ENCODE data around the gene CD27. TPM values are rescaled to one million over a fixed set of nuclear protein-coding genes. Genes with fewer than 3 reads are reported as not detected.

The CD27 gene
- total and polyA plus RNA-seq, 2 of the 13 experiments (the other 11 are each of a cell fraction or from before 2014, with no cell fraction given), result 0.12 TPM; not detected in 1

DNA sequence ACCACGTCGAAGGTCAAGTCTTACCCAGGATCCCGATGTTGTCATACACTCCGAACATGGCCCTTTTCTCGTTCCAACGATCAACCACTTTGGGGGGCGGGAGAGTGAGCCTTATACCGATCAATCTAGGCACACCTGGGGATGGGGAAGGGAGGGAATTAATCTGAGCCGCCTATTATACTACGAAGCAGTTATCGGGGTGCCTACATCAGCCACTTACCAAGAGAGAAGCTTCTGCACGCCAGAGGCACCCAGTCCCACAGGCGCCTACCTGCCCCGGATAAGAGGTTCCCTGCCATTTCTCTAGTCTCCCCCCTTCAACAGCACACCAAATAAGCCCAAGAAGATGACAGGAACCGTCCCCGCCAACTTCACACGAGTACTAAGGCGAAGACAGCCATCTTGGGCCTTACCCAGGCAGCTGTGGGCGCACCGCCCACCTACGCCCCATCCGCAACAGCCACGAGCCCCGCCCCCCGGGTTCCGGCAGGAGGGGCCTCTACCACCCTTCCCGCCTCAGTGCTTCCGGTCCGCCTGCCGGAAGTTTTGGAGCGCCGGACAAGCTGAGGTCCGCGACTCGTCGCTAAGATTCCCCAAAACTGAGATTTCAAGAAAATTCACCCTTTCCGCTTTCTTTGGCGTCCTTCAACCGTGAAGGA lies 48.2 kb downstream of the CD27 start, which contains the start of gene MRPL51 (continued):
- TF ChIP-seq, protein P1, sequence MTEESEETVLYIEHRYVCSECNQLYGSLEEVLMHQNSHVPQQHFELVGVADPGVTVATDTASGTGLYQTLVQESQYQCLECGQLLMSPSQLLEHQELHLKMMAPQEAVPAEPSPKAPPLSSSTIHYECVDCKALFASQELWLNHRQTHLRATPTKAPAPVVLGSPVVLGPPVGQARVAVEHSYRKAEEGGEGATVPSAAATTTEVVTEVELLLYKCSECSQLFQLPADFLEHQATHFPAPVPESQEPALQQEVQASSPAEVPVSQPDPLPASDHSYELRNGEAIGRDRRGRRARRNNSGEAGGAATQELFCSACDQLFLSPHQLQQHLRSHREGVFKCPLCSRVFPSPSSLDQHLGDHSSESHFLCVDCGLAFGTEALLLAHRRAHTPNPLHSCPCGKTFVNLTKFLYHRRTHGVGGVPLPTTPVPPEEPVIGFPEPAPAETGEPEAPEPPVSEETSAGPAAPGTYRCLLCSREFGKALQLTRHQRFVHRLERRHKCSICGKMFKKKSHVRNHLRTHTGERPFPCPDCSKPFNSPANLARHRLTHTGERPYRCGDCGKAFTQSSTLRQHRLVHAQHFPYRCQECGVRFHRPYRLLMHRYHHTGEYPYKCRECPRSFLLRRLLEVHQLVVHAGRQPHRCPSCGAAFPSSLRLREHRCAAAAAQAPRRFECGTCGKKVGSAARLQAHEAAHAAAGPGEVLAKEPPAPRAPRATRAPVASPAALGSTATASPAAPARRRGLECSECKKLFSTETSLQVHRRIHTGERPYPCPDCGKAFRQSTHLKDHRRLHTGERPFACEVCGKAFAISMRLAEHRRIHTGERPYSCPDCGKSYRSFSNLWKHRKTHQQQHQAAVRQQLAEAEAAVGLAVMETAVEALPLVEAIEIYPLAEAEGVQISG (CRISPR knock-in tag; IDR thresholded peaks at IDR 0.05), result peak; percentile 82
- TF ChIP-seq, protein P2, sequence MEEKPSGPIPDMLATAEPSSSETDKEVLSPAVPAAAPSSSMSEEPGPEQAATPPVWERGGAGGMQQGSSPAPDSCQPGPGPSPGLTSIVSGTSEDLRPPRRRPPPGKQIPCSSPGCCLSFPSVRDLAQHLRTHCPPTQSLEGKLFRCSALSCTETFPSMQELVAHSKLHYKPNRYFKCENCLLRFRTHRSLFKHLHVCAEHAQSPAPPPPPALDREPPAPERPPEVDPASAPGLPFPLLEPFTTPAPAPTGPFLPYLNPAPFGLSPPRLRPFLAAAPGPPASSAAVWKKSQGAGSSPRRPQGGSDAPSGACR (CRISPR knock-in tag; IDR thresholded peaks at IDR 0.05), result peak; percentile 62; the same call in 1 of the 2 replicates
- TF ChIP-seq ZNF225 (CRISPR knock-in tag; IDR thresholded peaks at IDR 0.05) (no peak), FOXA1 (IDR thresholded peaks at IDR 0.05) (no peak), FOXA1 (CRISPR knock-in tag; IDR thresholded peaks at IDR 0.05) (no peak), SOX13 (IDR thresholded peaks at IDR 0.05) (no peak), SOX13 (CRISPR knock-in tag; conservative IDR thresholded peaks at IDR 0.05 in 1 of 2, IDR thresholded peaks at IDR 0.05 in 1 of 2) (0 out of 4 replicates have a peak, but pooled peaks of 1 of the 2 experiments have one; percentile 18), JUN (CRISPR knock-in tag; IDR thresholded peaks at IDR 0.05) (no peak), ZNF431 (CRISPR knock-in tag; IDR thresholded peaks at IDR 0.05; ENCODE audit: borderline replicate concordance, low read depth) (no peak), NR2F1 (CRISPR knock-in tag; IDR thresholded peaks at IDR 0.05) (no peak), PHF5A (CRISPR knock-in tag; IDR thresholded peaks at IDR 0.05; ENCODE audit: low read depth, unreplicated experiment) (no peak), ZNF329 (CRISPR knock-in tag; IDR thresholded peaks at IDR 0.05; ENCODE audit: low read depth) (no peak), ZNF564 (CRISPR knock-in tag; IDR thresholded peaks at IDR 0.05) (no peak), ZNF703 (CRISPR knock-in tag; IDR thresholded peaks at IDR 0.05; ENCODE audit: borderline replicate concordance) (no peak), GPN1 (CRISPR knock-in tag; IDR thresholded peaks at IDR 0.05; ENCODE audit: borderline replicate concordance) (no peak)
- TF ChIP-seq, protein P3, sequence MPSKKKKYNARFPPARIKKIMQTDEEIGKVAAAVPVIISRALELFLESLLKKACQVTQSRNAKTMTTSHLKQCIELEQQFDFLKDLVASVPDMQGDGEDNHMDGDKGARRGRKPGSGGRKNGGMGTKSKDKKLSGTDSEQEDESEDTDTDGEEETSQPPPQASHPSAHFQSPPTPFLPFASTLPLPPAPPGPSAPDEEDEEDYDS (CRISPR knock-in tag; IDR thresholded peaks at IDR 0.05), result peak; percentile 70; the same call in 1 of the 2 replicates
- TF ChIP-seq, protein P4, sequence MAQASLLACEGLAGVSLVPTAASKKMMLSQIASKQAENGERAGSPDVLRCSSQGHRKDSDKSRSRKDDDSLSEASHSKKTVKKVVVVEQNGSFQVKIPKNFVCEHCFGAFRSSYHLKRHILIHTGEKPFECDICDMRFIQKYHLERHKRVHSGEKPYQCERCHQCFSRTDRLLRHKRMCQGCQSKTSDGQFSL (CRISPR knock-in tag; IDR thresholded peaks at IDR 0.05), result no peak
- TF ChIP-seq, protein P5, sequence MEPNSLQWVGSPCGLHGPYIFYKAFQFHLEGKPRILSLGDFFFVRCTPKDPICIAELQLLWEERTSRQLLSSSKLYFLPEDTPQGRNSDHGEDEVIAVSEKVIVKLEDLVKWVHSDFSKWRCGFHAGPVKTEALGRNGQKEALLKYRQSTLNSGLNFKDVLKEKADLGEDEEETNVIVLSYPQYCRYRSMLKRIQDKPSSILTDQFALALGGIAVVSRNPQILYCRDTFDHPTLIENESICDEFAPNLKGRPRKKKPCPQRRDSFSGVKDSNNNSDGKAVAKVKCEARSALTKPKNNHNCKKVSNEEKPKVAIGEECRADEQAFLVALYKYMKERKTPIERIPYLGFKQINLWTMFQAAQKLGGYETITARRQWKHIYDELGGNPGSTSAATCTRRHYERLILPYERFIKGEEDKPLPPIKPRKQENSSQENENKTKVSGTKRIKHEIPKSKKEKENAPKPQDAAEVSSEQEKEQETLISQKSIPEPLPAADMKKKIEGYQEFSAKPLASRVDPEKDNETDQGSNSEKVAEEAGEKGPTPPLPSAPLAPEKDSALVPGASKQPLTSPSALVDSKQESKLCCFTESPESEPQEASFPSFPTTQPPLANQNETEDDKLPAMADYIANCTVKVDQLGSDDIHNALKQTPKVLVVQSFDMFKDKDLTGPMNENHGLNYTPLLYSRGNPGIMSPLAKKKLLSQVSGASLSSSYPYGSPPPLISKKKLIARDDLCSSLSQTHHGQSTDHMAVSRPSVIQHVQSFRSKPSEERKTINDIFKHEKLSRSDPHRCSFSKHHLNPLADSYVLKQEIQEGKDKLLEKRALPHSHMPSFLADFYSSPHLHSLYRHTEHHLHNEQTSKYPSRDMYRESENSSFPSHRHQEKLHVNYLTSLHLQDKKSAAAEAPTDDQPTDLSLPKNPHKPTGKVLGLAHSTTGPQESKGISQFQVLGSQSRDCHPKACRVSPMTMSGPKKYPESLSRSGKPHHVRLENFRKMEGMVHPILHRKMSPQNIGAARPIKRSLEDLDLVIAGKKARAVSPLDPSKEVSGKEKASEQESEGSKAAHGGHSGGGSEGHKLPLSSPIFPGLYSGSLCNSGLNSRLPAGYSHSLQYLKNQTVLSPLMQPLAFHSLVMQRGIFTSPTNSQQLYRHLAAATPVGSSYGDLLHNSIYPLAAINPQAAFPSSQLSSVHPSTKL (CRISPR knock-in tag; IDR thresholded peaks at IDR 0.05), result no peak
- TF ChIP-seq, protein P6, sequence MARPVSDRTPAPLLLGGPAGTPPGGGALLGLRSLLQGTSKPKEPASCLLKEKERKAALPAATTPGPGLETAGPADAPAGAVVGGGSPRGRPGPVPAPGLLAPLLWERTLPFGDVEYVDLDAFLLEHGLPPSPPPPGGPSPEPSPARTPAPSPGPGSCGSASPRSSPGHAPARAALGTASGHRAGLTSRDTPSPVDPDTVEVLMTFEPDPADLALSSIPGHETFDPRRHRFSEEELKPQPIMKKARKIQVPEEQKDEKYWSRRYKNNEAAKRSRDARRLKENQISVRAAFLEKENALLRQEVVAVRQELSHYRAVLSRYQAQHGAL (CRISPR knock-in tag; IDR thresholded peaks at IDR 0.05; ENCODE audit: not compliant biosample characterization), result no peak
- TF ChIP-seq, protein P7, sequence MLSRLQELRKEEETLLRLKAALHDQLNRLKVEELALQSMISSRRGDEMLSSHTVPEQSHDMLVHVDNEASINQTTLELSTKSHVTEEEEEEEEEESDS (CRISPR knock-in tag; IDR thresholded peaks at IDR 0.05; ENCODE audit: borderline replicate concordance), result 0 out of 2 replicates have a peak, but pooled peaks have one; percentile 26
